Left ventricle myocardium inferior (tissue), 1 donor: Measurements from ENCODE around the gene SCIMP. TPM values are rescaled to one million over a fixed set of nuclear protein-coding genes. Genes with fewer than 3 reads are reported as not detected.
"Not testable (repeated sequence)": the region's sequence is repeated elsewhere in the genome, so short reads cannot be mapped to it uniquely, and the experiment has no call there.

ENCODE experiments used
- DNase-seq: peaks from one replicate; pipeline ENCODE4 v3.0.0-alpha.2; 2020
- H3K27ac ChIP-seq: fragments of 200-600 bp; replicated peaks from 2 replicates; pipeline ENCODE4 v1.8.0; 2021
- H3K27me3 ChIP-seq: fragments of 200-600 bp; 2 replicates; pipeline ENCODE4 v1.8.0; 2021; ENCODE audit warnings: low read depth
- H3K36me3 ChIP-seq: fragments of 200-600 bp; 2 replicates; pipeline ENCODE4 v1.8.0; 2021
- H3K4me1 ChIP-seq: fragments of 200-600 bp; 2 replicates; pipeline ENCODE4 v1.8.0; 2021
- H3K4me3 ChIP-seq: fragments of 200-600 bp; 2 replicates; pipeline ENCODE4 v1.8.0; 2021; ENCODE audit warnings: mild to moderate bottlenecking, moderate library complexity
- H3K9me3 ChIP-seq: fragments of 200-600 bp; replicated peaks from 2 replicates; pipeline ENCODE4 v1.8.0; 2021
- CTCF ChIP-seq: fragments of 200-600 bp; IDR thresholded peaks from 2 replicates; pipeline ENCODE4 v1.8.0; 2021; ENCODE audit warnings: antibody characterized with exemption, mild to moderate bottlenecking, borderline replicate concordance
- intact Hi-C: fragments of 100-400 bp; cut with micrococcal nuclease; formaldehyde crosslinking; loops from one replicate; pipeline ENCODE4 v1.11.0; 2022
- total RNA-seq: library from RNA; stranded (reverse); fragmentation: NEBNext Ultra II Directional; extraction: Animal tissue kit (Norgen Biotek cat#: 25700); gene quantifications from one replicate; pipeline ENCODE4 v1.2.1, GENCODE V29; 2021
- donor health status: DM: no; HTN: yes; CAD: no; lungs with severe emphysema.

SCIMP gene
- total RNA-seq, 1 donor from 2014 or later: 0.74 TPM

GRCh38 chr17:5248821-5249479 lies 14.3 kb upstream of the SCIMP start:
- H3K27me3 ChIP-seq: no peaks in the 10 kb centered on the region
- H3K9me3 ChIP-seq: no peaks in the 10 kb centered on the region
- H3K27ac ChIP-seq: no peak overlapping the region
- no peaks in the 10 kb centered on the region for H3K4me1 ChIP-seq
- H3K4me3 ChIP-seq: no peak overlapping the region
- no peak for TF ChIP-seq CTCF
- intact Hi-C loops: no loop called here
- DNase-seq: no peak
- H3K36me3 ChIP-seq: no peaks in the 10 kb centered on the region

GRCh38 chr17:5247621-5248020 lies 13.0 kb upstream of the SCIMP start:
- no peak for TF ChIP-seq CTCF
- no peak for DNase-seq
- no peaks in the 10 kb centered on the region for H3K36me3 ChIP-seq
- H3K4me1 ChIP-seq: peaks cover 10% of the 10 kb centered on the region
- H3K27ac ChIP-seq: no peak overlapping the region
- no peak overlapping the region for H3K4me3 ChIP-seq
- no peaks in the 10 kb centered on the region for H3K27me3 ChIP-seq
- H3K9me3 ChIP-seq: no peaks in the 10 kb centered on the region
- intact Hi-C loops: no loop called here

GRCh38 chr17:5241861-5242671 lies 7.4 kb upstream of the SCIMP start:
- H3K36me3 ChIP-seq: no peaks in the 10 kb centered on the region
- peak overlapping the region; percentile 43 for H3K27ac ChIP-seq
- H3K27me3 ChIP-seq: no peaks in the 10 kb centered on the region
- DNase-seq: no peak
- H3K9me3 ChIP-seq: no peaks in the 10 kb centered on the region
- no peak overlapping the region for H3K4me3 ChIP-seq
- intact Hi-C loops: no loop called here
- peaks cover 20% of the 10 kb centered on the region for H3K4me1 ChIP-seq
- TF ChIP-seq CTCF: no peak

- H3K4me3 ChIP-seq: not testable (repeated sequence)
These were observed 5.1 kb upstream of the SCIMP start for GRCh38 chr17:5239769-5240168.

GRCh38 chr17:5238333-5238732 lies 3.7 kb upstream of the SCIMP start:
- Histone ChIP-seq H3K4me1 (peaks cover 17% of the 10 kb centered on the region), H3K9me3 (no peaks in the 10 kb centered on the region), H3K36me3 (peaks cover 9% of the 10 kb centered on the region), H3K27ac (no peak overlapping the region), H3K4me3 (no peak overlapping the region), H3K27me3 (no peaks in the 10 kb centered on the region)
- no peak for TF ChIP-seq CTCF
- DNase-seq: no peak
- intact Hi-C loops: no loop called here

More at GRCh38 chr17:5239769-5240168, 5.1 kb upstream of the SCIMP start:
- H3K27ac ChIP-seq, H3K9me3 ChIP-seq, DNase-seq, intact Hi-C loops, H3K36me3 ChIP-seq, H3K27me3 ChIP-seq: not testable (repeated sequence)
- H3K4me1 ChIP-seq: peaks cover 20% of the 10 kb centered on the region

GRCh38 chr17:5237541-5238016 lies 2.9 kb upstream of the SCIMP start:
- Histone ChIP-seq H3K27ac (no peak overlapping the region), H3K9me3 (no peaks in the 10 kb centered on the region), H3K4me3 (no peak overlapping the region), H3K36me3 (peaks cover 9% of the 10 kb centered on the region), H3K4me1 (peaks cover 10% of the 10 kb centered on the region), H3K27me3 (no peaks in the 10 kb centered on the region)
- intact Hi-C loops: loop anchor here (2.0 kb wide), 1 partner anchor 41 kb away; no protein-coding TSS in a partner anchor
- DNase-seq: peak; percentile 26
- TF ChIP-seq CTCF: peak; percentile 60
